T-helper 2 cell treated with Interferon-gamma antibody and Interleukin-4, amounts not matched to agents 100 ng/mL and 5 ng/mL, for 36 hours (primary cell): ENCODE results near the gene COLEC11. TPM values are rescaled to one million over a fixed set of nuclear protein-coding genes. Genes with fewer than 3 reads are reported as not detected.
"Not testable (repeated sequence)": the region's sequence is repeated elsewhere in the genome, so short reads cannot be mapped to it uniquely, and the experiment has no call there.

Experiments used
- intact Hi-C: fragments of 100-400 bp; cut with micrococcal nuclease; formaldehyde crosslinking; loops from one replicate; pipeline ENCODE4 v1.15.1; 2023
- total RNA-seq: library from RNA; stranded (reverse); gene quantifications from 2 replicates; pipeline ENCODE4 v1.2.3, GENCODE V29; 2022

The COLEC11 gene
- total RNA-seq, 1 donor from 2014 or later = 0.27 TPM

DNA sequence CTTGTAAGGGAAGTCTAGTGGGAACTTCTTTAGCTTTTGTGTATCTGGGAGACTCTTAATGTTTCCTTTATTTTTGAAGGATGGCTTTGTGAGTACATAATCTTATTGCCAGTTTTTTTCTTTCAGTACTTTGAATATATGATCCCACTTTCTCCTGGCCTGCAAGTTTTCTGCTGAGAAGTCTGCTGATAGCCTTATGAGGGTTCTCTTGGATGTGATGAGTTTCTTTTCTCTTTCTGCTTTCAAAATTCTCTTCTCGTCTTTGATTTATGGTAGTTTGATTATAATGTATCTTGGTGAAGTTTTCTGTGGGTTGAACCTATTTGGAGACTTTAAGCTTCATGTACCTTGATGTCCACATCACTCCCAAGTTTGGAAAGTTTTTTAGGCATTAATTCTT, 28.1 kb downstream of the COLEC11 start:
- intact Hi-C loops = no loop called here

DNA sequence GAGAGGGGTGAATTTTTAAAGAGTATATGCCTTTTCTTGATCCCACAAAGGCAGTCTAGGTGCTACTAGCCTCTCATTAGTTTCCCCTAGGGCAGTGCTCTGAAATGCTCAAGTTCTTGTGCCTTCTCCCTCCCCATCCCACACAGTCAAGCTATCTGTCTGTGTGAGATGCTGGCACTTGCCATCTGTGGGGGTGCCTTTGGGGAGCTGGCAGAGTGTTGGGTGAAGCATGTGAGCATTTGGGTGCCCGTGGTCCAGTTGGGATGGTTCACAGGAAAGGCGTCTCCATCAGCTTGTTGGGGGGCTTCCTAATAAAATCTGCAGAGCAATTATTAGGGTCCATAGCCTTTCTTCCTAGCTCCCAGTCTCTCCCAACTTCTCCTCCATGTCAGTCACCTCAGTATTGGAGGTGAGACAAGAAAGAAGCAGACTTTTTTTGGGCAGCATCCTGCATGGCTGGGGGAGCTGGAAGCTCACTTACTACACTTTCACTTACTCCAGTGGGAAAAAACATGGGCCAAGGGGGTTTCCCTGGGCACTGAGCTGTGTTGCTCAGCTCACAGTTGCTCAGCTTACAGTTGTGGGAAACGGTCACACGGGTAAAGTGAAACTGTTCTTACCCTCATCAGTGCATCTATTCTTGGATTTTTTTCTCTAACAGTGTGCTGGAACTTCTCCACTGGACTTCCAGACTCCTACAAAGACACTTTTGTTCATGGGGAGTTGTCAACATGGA, 29.3 kb downstream of the COLEC11 start:
- intact Hi-C loops = no loop called here

DNA sequence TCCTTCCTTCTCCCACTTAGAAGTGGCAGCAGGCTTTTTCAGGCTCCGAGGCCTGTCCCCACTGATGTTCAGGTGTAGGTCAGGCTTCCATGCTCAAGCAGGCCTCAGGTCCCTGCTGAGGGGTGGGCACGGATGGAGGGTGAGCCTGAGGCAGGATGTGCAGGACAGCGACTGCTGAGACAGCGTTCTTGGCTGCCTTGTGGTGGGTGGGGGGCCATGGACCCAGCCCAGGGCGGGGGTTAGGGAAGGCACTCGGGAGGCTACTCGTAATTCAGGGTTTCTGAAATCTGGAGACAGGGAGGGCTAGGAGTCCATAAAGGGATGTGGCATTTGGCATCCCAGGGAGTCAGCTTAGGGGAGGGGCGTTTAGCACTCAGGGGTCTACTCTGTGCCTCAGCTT, 30.3 kb downstream of the COLEC11 start:
- intact Hi-C loops = no loop called here

DNA sequence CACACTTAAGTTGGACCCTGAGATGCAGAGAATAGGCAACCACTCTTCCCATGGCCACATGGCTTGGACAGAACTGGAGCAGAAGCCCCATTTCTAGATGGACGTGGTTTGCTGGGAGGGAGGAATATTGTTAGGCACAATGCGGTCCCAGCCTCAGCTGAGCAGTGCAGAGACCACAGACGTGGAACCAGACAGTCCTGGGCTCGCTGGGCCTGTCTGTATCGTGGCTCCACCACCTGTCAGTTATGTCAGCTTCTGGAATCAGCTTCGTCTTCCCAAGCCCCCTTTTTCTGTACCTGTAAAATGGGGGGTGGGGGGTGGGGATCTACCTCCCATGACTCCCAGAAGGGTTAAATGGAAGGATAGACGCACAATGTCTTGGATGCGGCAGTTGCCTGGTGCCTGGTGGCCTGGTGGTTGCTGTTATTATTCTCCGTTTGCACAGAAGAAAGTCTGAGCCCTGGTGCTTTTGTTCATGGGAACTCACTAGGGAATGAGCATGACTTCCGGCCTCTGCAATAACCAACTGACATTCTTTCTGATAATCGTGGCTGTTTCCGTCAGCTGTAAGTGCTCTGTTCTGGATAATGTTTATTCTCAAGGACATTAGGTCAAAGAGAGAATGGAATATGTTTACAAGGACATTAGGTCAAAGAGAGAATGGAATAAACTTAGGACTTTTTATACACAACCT, 31.4 kb downstream of the COLEC11 start:
- intact Hi-C loops = no loop called here

DNA sequence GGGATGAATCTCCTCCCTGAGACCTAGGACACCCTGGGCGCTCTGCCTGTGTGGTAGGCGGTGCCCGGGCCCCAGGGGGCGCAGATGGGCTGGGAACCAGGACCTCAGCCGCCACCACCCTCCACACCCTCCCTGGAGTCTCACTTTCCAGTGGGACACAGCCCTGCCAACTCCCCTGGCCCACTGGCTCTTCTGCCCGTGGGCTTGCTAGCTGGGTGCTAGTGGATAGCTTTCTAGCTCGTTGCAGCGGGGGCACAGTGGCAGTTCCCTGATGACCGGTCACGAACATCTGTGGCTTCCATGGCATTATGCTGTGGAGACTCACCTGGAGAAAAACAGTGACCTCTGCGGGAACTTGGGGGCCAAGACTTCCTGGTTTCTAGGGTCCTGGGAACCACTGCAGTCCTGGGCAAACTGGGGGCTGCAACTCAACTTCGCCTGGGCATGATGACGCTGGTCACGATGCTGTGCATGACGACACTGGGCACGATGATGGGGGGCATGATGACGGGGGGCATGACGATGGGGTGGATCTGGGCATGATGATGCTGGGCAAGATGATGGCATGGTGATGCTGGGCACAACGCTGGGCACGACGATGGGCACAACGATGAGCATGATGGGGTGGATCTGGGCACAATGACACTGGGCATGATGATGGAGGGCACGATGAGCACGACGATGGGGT, 32.0 kb downstream of the COLEC11 start:
- intact Hi-C loops = no loop called here

DNA sequence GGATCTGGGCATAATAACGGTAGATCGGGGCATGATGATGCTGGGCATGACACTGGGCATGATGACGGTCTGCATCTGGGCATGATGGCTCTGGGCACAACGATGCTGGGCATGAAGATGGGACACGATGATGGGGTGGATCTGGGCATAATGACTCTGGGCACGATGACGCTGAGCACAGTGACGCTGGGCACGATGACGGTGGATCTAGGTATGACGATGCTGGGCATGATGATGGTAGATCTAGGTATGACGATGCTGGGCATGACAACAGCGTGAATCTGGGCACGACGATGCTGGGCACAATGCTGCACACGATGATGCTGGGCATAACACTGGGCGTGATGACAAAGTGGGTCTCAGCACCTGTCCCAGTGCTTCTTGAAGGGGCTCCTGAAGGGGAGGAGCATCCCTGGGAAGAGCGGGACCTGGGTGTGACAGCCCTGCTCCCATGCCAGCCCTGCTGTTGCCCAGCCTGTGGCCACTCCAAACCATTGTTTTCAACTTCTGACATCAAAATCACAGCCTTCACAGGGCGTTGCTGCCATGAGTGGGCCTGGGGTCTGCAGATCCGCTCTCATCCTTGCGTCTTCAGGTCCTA, 32.7 kb downstream of the COLEC11 start:
- intact Hi-C loops = no loop called here

DNA sequence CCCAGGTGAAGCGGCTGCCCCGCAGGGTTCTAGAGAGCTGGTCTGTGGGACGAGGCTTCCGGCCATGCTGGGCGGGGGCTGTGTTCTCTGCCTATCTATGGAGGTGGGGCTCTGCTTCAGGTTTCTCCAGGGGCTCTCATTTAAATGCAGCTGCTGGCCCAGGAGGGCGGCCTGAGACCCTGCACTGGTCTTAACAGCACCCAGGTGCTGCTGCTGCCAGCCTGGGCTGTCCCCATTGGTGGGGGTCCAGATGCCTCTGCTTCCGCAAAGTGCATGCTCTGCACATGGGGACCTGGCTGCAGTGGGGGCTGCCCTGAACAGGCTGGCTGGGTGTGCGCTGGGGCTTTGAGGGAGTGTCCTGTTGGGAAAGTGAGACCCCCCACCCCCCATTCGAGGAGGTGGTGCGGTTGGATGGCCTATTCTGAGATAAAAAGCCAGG, 33.3 kb downstream of the COLEC11 start:
- intact Hi-C loops = no loop called here

DNA sequence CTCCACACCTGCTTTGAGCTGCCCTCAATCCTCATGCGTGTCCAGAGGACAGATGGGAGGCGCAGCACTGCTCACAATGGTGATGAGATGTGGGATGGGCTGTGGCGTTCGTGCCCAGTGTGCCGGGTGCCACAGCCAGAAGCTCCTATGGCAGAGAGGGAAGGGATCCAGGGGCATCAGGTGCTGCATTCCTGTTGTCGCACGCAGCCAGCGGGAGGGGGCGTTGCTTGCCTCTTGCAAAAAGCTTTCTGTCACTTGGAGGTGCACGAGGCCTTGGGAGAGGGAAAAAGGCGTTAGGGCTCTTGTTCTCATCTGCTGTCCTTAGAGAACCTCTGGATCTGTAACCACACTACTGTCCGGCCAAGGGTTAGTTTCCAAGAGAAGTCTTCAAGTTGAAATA, 33.9 kb downstream of the COLEC11 start:
- intact Hi-C loops = no loop called here

DNA sequence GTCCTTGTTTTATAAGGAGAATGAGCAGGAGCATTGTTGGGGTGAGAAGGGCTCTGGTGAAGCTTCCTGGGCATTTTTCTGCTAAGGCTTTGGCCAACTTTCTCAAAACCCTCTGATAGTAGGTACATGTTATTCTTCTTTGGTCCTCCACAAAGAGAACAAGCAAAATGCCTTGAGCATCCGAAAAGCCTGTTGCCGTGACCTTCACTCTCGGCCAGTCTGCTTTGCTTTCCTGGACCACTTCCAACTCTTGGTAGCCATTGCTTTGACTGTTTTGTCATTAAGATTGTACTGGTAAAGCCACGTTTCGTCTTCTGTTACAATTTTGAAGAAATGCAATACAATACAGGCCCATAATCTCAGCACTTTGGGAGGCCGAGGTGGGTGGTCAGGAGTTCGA, 35.7 kb downstream of the COLEC11 start:
- intact Hi-C loops = no loop called here

DNA sequence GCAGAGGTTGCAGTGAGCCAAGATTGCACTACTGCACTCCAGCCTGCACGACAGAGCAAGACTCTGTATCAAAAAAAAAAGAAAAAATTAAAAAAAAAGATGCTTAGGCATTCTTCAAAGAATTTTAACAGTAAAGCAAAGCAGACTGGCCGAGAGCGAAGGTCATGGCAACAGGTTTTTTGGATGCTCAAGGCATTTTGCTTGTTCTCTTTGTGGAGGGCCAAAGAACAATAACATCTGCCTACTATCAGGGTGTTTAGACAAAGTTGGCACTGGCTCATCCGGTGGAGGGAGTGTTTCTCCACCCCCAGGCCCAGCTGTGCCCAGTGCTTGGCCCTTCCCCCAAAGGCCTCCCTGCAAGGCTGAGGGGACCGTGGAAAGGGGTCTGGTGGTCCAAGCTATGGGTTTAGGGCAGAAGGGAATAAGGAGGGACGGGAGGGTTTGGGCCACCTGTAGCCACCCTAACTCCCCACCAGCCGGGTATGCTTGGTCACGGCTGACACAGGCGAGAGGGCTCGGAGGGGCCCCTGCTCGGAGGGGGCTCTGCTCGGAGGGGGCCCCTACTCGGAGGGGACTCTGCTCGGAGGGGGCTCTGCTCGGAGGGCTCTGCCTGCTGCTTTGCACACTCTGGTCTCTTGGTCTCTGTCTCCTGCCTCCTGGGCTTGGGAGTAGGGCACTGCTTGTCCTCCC, 36.4 kb downstream of the COLEC11 start:
- intact Hi-C loops = no loop called here

DNA sequence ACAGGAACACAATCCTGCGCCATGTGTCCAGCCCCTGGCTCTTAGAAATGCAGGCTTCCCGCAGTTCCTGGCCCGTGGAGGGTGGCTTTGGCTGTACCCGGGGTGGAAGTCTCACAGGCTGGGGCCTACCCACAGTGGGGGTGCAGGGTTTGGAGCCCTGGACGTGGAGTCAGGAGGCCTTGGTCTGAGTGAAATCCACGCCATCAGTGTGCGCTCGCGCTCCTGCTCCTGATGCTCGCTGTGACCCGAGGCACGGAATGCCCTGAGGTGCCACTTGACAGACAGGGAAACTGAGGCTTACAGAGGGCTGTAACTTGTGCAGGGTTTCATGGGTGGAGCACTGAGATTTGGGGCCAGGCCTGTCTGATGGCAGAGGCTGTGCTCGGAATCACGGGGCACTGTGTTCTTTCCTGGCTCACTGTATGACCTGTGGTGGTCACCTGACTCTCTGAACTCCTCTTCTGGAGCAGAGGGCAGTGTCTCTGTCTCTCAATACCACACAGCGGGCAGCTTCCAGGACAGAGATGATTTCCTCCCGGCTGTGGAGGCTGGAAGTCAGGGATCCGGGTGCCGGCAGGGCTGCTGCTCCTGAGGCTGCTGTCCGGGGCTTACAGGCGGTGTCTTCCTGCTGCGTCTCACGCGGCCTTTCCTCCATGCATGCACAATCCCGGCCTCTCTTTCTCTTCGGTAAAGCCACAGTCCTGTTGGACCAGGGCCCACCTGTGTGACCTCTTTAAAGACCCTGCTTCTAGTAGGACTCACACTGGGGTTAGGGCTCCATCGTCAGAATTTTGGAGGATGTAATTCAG, 37.1 kb downstream of the COLEC11 start:
- intact Hi-C loops = no loop called here

DNA sequence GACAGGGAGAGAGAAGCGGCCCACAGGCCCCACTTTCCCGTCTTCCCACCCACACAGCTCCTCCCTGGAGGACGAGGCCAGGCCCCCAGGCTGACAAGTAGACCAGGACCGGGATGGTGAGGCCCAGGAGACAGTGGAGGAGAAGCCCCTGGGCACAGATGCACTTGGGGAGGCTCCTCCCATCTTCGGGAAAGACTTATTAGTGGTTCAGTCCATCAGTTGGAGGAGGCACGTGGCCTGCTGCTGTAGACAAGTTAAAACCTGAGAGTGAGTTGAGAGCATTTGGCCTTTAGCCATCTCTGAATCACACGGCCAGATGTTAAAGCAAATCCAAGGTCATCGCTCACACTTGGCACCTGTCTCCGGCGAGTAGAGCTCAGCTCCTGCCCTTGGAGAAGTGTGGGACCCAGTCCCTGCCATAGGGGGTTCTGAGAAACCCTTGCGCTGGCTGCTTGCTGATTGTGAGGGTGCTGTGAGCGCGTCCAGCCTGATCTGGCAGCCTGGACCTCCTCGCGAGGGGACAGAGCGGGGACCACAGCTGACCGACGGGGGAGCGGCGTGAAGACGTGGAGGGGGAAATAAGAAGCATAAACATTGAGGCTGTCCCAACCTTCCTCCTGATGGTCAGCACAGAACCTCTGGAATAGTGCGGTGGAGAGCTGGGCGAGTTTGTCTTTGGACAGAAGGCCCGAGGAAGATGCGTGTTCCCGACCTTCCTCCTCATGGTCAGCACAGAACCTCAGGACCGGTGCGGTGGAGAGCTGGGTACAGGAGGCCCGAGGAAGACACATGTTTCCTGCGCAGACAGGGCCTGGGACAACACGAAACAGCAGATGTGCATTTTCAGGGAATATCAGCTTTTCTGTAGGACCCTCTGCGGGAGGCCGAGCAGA, 38.4 kb downstream of the COLEC11 start:
- intact Hi-C loops = no loop called here

DNA sequence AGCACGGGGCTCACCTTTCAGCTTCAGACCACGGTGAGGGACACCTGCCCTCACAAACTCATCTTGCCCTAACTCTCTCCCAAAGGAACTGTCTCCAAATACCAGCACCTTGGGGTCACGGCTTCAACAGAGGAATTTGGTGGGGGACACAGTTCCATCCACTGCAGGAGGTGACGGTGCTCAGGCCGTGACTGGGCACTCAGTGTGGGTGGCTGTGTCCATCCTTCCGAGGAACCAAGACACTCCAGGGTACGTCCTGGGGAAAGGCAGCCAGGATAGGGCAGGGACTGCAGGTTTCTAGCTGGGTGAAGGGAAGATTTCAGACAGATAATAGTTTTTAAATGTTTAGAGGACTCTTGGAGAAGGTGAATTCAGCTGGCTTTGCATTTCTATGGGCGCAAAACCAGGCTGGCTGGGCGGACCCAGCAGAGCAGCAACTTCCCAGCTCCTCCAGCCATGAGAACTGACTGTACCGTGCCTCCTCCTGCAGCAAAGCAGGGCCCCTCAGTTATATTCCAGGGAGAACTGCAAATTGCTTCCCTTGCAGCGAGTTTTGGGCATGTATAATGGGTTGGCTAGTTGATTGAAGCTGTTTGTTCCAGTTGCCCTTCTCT, 39.2 kb downstream of the COLEC11 start:
- intact Hi-C loops = no loop called here

DNA sequence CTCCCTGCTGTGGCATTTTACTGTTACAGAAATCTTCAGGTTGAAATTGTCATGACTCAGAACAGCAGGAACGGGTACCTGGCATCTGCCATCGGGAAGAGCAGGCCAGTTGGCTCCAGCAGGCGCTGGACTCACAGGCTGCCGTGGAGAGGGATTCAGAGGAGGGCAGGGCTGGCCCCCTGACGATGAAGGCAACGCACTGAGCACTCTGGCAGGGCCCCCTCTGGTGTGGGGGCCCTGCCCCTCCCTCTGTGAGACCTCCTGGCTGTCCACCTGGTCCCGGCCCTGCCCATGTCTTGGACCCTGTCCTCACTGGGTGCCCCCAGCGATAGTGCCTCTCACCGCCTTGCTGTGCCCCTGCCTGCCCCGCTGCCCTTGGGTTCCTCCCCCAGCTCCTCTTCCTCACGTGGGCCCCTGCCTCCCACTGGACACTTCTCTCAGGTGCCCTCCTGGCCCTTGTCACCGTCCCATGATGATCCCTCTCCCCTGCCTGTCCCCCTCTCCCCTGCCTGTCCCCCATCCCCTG, 39.7 kb downstream of the COLEC11 start:
- intact Hi-C loops = no loop called here

DNA sequence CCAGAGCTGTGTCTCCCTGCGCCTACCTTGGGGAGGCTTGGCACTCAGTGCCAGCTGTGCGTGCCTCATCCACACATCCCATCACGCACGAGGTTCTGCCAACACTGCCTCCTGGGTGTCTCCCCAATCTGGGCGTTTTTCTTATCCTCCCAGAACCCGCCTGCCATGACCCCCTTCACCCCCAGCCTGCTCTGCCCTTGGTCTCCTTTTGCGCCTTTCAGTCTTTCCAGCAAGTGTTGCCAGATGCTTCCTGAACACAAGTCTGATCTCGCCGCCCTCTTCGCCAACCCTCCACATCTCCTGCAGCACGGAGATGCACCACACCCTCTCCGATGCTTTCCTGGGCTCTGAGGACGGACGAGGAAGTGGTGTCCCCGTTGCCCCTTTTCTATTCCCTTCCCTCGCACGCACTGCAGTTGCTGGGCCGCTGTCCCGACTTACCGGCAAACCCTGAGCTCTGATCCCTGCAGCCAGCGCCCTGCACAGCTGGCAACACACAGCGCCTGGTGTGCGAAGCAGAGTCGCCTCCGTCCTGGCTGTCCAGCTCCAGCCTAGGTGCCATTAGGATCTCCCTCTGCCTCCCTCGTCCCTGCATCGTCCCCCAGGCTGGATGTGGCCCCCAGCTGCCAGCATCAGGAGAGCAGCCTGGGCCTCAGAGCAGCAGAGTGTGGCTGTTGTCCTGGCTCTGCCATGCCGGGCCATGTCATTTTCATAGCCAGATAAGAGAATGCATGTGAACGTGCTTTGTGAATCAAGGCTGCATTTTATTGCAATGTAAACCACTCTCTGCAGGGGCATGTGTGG, 40.5 kb downstream of the COLEC11 start:
- intact Hi-C loops = no loop called here

DNA sequence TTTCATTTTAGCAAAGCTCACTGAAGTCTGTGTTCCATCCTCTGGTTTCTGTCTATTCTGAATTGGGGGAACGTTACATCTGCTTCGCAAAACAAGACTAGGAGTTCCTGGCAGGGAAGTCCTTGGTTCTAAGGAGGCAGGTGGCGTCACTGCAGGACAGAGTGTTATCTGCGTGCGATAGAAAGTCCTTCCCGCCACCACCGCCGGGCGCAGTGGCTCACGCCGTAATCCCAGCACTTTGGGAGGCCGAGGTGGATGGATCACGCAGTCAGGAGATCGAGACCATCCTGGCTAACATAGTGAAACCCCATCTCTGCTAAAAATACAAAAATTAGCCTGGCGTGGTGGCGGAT, 41.0 kb downstream of the COLEC11 start:
- intact Hi-C loops = not testable (repeated sequence)

DNA sequence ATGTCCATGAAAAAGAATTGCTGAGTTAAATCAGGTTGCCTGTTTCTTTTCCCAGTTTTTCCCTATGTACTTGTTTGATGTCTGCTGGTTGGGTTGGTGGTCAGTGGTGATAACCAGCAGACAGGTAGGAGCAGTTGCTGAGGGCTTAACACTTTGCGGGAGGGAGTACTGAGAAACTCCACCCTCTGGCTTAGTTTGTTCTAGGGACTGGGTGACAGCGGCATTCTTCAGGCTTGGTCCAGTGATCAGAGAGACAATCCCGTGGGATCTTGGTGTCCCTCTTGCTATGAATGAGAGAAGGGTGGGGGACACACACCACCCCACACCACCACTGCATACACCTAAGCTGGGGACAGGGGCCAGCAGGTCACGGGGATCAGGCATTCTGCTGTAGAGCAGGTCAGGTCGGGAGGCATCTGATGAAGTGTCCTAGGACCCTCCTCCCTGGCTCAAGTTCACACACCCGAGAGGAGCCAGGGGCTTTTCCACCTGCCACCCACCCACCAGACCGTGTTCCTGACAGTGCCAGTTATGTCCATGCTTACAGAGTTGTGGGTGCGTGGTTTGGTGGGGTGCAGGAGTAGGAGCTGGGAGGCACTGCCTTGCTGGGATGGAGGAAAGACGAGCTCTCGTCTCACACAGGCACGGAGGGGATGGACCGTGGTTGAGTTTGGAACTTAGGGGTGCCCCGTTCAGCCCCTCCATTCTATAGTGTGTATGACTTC, 41.8 kb downstream of the COLEC11 start:
- intact Hi-C loops = no loop called here

DNA sequence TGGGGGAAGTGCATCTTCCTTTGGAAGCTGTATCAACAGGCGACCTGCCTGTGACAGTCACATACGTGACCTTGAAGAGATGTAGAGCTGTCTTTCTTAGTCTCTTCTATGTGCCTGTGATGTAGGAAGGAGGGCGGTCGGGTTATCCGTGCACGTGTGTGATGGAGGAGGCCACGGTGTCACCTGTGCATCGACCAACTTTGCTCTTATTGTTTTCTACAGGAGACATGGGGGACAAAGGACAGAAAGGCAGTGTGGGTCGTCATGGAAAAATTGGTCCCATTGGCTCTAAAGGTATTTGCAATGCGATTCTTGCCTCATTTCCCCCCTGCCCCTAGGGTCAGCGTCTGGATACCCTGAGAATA, 42.4 kb downstream of the COLEC11 start:
- intact Hi-C loops = no loop called here
